GM11168 (cell line): ENCODE results near the gene NTRK3.
"Not testable (repeated sequence)": the region's sequence is repeated elsewhere in the genome, so short reads cannot be mapped to it uniquely, and the experiment has no call there.

Source experiments
- in situ Hi-C: fragments of 300-500 bp; cut with MboI; formaldehyde crosslinking; loops from one replicate; pipeline ENCODE4 v1.12.0; 2022; ENCODE audit warnings: low sequenced_read_pairs; ENCODE audit not compliant: unreplicated experiment

NTRK3 gene

DNA sequence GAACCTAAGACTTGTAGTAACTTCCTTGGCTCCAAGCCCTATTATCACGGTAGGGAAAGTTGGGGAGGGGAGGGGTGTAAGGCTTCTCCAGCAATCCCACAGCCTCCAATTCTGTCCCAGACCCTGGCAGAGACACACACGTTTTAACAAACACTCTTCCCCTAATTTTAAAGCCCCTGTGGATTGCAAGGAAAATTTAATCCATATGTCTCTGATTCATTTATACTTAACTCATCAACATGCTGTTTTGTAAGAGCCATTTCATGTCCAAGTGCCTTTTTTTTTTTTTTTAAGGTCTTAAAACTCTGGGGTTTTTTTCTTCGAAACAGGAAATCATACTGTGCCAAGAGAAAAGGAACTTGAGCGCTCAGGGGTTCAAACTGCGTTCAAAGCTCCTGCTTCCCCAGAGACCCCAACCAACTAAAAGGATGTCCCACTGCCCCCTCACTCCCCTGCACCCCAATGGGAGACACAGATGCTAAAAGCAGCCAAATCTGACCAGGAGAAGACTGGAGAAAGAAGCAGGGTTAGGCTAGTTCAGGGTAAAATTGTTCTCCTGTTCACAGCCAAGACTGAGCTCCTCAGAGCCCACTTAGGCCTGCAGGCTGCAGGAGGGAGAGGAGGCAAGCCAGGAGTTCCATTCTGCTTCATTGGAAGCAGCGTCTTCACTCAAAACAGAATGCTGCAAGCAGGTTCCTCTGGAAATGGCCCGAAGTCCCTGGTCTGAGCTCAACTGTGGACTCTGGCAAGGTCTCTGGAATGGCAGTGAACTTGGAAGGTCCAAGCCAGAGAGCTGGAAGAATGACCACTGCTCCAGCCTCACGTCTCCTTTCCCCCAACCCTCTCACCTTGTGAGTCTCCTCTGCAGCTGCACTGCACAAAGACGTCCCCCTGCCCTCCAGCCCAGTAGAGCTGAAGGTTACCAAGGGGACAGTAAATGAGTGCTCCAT lies 172.5 kb downstream of the NTRK3 start:
- in situ Hi-C loops: no loop called here

- in situ Hi-C loops: no loop called here
Observed at GRCh38 chr15:88080616-88081015, 175.9 kb downstream of the NTRK3 start.

GRCh38 chr15:88077296-88078020 lies 179.1 kb downstream of the NTRK3 start:
- in situ Hi-C loops: no loop called here

GRCh38 chr15:88076328-88076727 lies 180.2 kb downstream of the NTRK3 start:
- in situ Hi-C loops: no loop called here

- in situ Hi-C loops: no loop called here
Observed at GRCh38 chr15:88075102-88075501, 181.4 kb downstream of the NTRK3 start.

- in situ Hi-C loops: no loop called here
Observed at GRCh38 chr15:88074386-88074785, 182.2 kb downstream of the NTRK3 start.

- in situ Hi-C loops: no loop called here
Observed at GRCh38 chr15:88073391-88073691, 183.2 kb downstream of the NTRK3 start.

DNA sequence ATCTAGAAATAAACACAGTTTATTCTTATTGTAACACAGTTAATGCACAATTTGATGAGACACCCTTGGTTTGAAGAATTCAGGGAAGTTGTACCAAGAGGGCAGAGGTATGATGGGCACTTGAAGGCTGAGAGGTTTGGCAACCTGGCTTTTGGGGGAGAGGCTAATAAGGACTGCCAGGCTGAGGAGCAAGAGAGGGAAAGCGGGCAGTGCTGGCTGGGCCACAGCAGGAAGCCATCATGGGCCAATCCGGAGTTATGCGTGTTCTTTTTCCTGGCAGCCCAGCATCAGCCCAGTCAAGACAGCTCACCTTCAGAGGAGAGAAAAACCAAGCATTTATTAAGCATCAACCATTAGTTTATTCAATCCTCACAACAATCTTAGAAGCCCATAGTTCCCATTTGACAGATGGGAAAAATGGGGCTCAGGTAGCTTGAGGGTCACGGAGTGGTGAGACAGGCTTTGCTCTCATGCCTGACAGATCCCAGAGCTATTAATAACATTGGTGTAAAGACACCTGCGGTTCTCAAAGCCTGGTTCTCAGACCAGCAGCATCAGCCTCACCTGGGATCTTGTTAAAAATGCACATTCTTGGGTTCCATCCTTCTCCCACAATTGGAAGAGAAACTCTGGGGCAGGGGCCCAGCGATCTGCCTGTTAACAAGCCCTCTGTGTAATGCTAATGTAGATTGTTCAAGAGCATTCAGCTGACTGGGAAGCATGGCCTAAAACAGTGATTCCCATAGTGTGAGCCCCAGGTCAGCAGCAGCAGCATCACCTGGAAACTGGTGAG lies 183.7 kb downstream of the NTRK3 start:
- in situ Hi-C loops: no loop called here

- in situ Hi-C loops: not testable (repeated sequence)
Observed at GRCh38 chr15:88072133-88072532, 184.4 kb downstream of the NTRK3 start.

DNA sequence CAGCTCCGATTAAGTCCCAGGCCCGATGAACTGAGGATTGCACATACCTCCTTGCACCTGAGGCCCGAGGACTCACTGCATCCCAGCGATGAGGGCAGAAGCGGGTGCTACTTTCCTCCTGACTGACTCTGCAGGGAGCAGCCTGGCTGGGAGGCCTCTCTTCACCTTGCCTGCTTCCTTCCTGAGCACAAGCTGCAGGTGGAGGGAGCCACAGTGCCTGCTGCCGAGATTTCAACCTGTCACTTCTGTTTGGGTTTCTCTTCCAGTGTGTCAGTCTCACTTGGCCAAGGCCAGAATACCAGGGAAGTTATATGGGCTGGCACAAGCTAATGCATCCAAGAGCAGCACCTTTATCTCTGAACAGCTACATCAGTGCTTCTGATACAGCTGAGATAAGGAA lies 185.4 kb downstream of the NTRK3 start:
- in situ Hi-C loops: no loop called here

GRCh38 chr15:88069561-88069960 lies 187.0 kb downstream of the NTRK3 start:
- in situ Hi-C loops: no loop called here

- in situ Hi-C loops: no loop called here
Observed at GRCh38 chr15:88067331-88067685, 189.2 kb downstream of the NTRK3 start.

DNA sequence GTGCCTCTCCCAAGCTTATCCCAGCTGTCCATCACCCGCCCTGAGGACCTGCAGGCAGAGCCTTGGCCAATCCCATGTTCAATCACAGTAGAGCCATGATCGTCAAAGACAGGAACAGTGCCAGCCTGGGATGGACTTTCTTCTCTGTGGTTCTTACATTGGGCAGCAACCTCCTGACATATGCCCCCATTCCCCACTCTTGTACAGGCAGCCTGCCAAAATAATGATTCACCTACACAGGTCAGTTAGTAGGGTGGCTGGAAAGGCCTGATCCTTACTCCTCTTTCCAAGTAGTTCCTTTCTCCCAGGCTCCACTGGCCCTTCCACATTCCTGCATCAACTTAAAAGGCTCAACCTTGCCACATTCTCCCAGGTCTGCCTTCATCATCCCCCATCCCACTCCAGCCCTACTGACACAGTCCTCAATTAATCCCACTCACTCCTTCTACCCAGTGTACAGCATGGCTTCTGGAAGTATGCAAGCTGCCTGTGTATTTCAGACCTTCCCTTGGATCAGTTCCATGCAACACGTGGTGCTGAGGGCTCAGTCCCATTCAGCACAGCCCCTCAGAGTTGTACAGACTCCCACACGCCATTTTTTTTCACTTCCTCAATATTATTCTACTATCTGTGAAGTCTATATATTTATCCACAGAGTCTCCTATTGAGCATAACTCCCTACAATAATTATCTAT lies 189.8 kb downstream of the NTRK3 start:
- in situ Hi-C loops: no loop called here

- in situ Hi-C loops: no loop called here
Observed at GRCh38 chr15:88061452-88061851, 195.1 kb downstream of the NTRK3 start.

DNA sequence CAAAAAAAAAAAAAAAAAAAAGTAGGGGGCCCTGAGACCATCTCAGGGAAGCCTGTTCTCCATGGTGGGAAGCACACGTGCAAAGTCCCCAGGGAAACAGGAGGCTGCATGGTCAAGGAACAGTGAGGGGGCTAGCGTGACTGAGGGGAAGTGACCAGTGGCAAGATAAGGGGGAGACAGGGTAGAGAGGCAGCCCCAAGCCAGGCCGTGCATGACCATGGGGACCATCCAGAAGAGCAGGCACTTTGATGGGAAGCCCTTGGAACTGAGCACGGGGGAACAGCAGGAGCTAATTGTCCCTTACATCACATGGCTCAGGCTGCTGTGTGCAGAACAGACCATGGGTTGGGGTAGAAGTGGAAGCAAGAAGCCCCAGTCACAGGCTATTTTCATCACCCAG lies 196.2 kb downstream of the NTRK3 start:
- in situ Hi-C loops: no loop called here

- in situ Hi-C loops: no loop called here
Observed at GRCh38 chr15:88057836-88058235, 198.7 kb downstream of the NTRK3 start.

DNA sequence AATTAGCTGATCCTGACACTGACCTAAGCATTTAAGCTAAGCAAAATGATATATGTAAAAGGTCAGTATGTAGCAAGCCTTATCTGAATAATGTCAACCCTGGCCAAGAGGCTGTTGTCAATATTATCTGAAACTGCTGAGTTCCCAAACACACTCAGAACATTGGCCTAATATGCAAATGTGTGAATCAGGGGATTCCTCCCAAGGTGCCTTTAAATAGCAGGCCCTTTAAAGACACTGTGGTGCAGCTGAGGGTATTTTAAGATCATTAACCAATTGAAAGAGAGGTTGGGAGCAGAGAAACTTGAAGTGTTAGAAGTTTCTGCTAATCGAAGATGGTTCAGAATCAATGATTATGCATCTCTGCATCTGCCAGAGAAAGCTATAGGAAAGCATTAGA lies 207.0 kb downstream of the NTRK3 start:
- in situ Hi-C loops: no loop called here

GRCh38 chr15:88048755-88049154 lies 207.8 kb downstream of the NTRK3 start:
- in situ Hi-C loops: no loop called here

- in situ Hi-C loops: no loop called here
Observed at GRCh38 chr15:88048237-88048636, 208.3 kb downstream of the NTRK3 start.

DNA sequence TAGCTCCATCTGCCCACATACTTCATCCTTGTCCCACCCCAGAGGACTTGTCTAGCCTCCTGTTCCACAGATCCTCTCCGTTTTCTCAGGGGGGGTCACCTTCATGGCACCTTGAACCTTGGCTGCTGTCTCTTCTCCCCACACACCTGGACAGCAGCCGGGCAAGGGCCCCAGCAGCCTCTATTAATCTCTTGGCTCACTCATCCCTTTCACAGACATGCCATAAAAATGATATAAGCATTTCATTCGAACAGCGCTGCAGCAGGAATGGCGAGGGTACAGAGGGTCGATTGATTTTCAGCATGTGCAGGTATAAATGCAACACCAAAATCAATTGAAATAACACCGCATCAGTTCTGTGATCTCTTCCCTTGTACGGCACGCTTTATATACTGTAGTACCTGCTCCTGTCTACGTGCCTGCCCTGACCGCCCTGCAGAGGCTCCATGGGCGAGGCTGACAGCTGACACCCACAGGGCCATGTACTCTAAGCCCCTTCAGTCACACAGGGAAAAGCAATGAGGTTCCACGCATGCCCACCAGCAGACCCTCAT lies 209.9 kb downstream of the NTRK3 start:
- in situ Hi-C loops: no loop called here
